K562 (cell line): Measurements from ENCODE around the gene ATP9B. TPM values are rescaled to one million over a fixed set of nuclear protein-coding genes. Genes with fewer than 3 reads are reported as not detected.

Source experiments
- ARNT ChIP-seq, 2 experiments: fragments of 450-650 bp; IDR thresholded peaks; 2 replicates each; pipeline ENCODE4 v1.6.1; 2016; ENCODE audit warnings: mild to moderate bottlenecking in 1 of 2
- BRCA1 ChIP-seq, 2 experiments: fragments of 450-650 bp in 1 of 2; sonication (generic) in 1 of 2; formaldehyde crosslinking in 1 of 2; IDR thresholded peaks; 2 replicates each; pipeline versions ENCODE4 v1.5.0 to v1.6.1; 2017 to 2020; ENCODE audit warnings: mild to moderate bottlenecking in 1 of 2, missing genetic modification reagents in 1 of 2
- CTCFL ChIP-seq: IDR thresholded peaks from 2 replicates; pipeline ENCODE4 v1.6.1; 2011; ENCODE audit warnings: borderline replicate concordance, low read depth, mild to moderate bottlenecking, moderate library complexity, low read length; ENCODE audit not compliant: insufficient read depth, poor library complexity, severe bottlenecking
- DACH1 ChIP-seq: fragments of 450-650 bp; IDR thresholded peaks from 2 replicates; pipeline ENCODE4 v1.6.1; 2018; ENCODE audit not compliant: partially characterized antibody
- ELF1 ChIP-seq: fragments of 200-800 bp; sonication (Bioruptor generic); IDR thresholded peaks from 2 replicates; pipeline ENCODE4 v1.6.1; 2016; ENCODE audit warnings: missing genetic modification characterization, missing compliant biosample characterization
- ETV1 ChIP-seq: fragments of 450-650 bp; conservative IDR thresholded peaks from 2 replicates; pipeline ENCODE4 v1.6.1; 2016; ENCODE audit warnings: missing genetic modification characterization, control low read depth, low read depth, missing compliant biosample characterization
- FOXA3 ChIP-seq, 2 experiments: fragments of 450-650 bp in 1 of 2; sonication (generic) in 1 of 2; formaldehyde crosslinking; IDR thresholded peaks in 1 of 2; conservative IDR thresholded peaks in 1 of 2; 2 replicates each; pipeline versions ENCODE4 v1.4.0 to v1.8.0; 2020 to 2022; ENCODE audit warnings: mild to moderate bottlenecking in 2 of 2, missing genetic modification reagents in 1 of 2
- GTF2E2 ChIP-seq: fragments of 200-800 bp; sonication (Bioruptor generic); IDR thresholded peaks from 2 replicates; pipeline ENCODE4 v1.6.1; 2016; ENCODE audit warnings: missing genetic modification characterization, missing compliant biosample characterization
- GTF2F1 ChIP-seq: IDR thresholded peaks from 2 replicates; pipeline ENCODE4 v1.6.1; 2011; ENCODE audit warnings: low read depth, low read length, improper control_type of control experiment
- HBP1 ChIP-seq: fragments of 450-650 bp; formaldehyde crosslinking; IDR thresholded peaks from 2 replicates; pipeline ENCODE4 v1.4.0; 2022; ENCODE audit warnings: missing genetic modification characterization
- HOXB6 ChIP-seq: fragments of 250-450 bp; sonication (Bioruptor Pico); IDR thresholded peaks from 2 replicates; pipeline ENCODE4 v1.5.1; 2022; ENCODE audit warnings: mild to moderate bottlenecking, borderline replicate concordance
- KDM4B ChIP-seq, 2 experiments: fragments of 450-650 bp in 1 of 2; sonication (generic) in 1 of 2; IDR thresholded peaks; 2 replicates each; pipeline ENCODE4 v1.6.1; 2016 to 2017; ENCODE audit warnings: borderline replicate concordance in 2 of 2, antibody characterized with exemption in 1 of 2, low read depth in 1 of 2, mild to moderate bottlenecking in 1 of 2
- MYNN ChIP-seq, 2 experiments: sonication (generic); formaldehyde crosslinking in 1 of 2; IDR thresholded peaks; 2 replicates each; pipeline versions ENCODE4 v1.5.0 to v1.6.1; 2016 to 2020; ENCODE audit warnings: antibody characterized with exemption in 1 of 2, missing genetic modification reagents in 1 of 2
- PKNOX1 ChIP-seq: fragments of 450-650 bp; IDR thresholded peaks from 2 replicates; pipeline ENCODE4 v1.6.1; 2016
- POLR2AphosphoS5 ChIP-seq: IDR thresholded peaks from 2 replicates; pipeline ENCODE4 v1.6.1; 2011; ENCODE audit warnings: mild to moderate bottlenecking, low read depth, low read length, moderate library complexity; ENCODE audit not compliant: control insufficient read depth, insufficient read depth
- SIN3A ChIP-seq, 2 experiments: fragments of 150-350 bp in 1 of 2; IDR thresholded peaks; 2 replicates each; pipeline ENCODE4 v1.6.1; 2011 to 2016; ENCODE audit warnings: borderline replicate concordance in 2 of 2, low read depth in 2 of 2, low read length in 2 of 2, mild to moderate bottlenecking in 2 of 2, moderate library complexity in 2 of 2; ENCODE audit not compliant: control insufficient read depth in 1 of 2
- SRSF3 ChIP-seq: fragments of 200-400 bp; formaldehyde crosslinking; IDR thresholded peaks from 2 replicates; pipeline ENCODE4 v1.6.1; 2016; ENCODE audit warnings: mild to moderate bottlenecking, low read length, moderate library complexity; ENCODE audit not compliant: insufficient read depth
- ZNF121 ChIP-seq: sonication (generic); formaldehyde crosslinking; conservative IDR thresholded peaks from 2 replicates; pipeline ENCODE4 v1.8.0; 2022; ENCODE audit warnings: missing genetic modification reagents
- ZNF175 ChIP-seq: fragments of 200-800 bp; sonication (Bioruptor generic); IDR thresholded peaks from 2 replicates; pipeline ENCODE4 v1.6.1; 2016; ENCODE audit warnings: low read depth, mild to moderate bottlenecking, missing genetic modification characterization, missing compliant biosample characterization
- ZNF764 ChIP-seq: fragments of 250-450 bp; sonication (Bioruptor Pico); IDR thresholded peaks from 2 replicates; pipeline ENCODE4 v1.4.0; 2020; ENCODE audit warnings: low read depth, mild to moderate bottlenecking, moderate library complexity
- polyA plus RNA-seq, 8 experiments: library from polyadenylated mRNA; depleted of rRNA in 4 of 8; stranded (reverse) in 5 of 8; unstranded in 3 of 8; fragments of >200 nt; fragmentation: Nextera tagmentation in 2 of 8; fragmentation: Illumina TruSeq in 1 of 8; extraction: Ambion mirVana in 2 of 8; extraction: Trizol in 1 of 8; gene quantifications; 2 replicates each; pipeline versions ENCODE4 v1.2.1 to v1.2.3, GENCODE V29; 2011 to 2014; ENCODE audit warnings: inconsistent platforms in 1 of 8, missing spikeins in 1 of 8
- total RNA-seq, 7 experiments: library from RNA; depleted of rRNA in 6 of 7; stranded (reverse); fragments of >200 nt in 6 of 7; fragmentation: Illumina TruSeq in 2 of 7; extraction: Trizol in 2 of 7; gene quantifications; 2 replicates each; pipeline versions ENCODE4 v1.2.1 to v1.2.3, GENCODE V29; 2011 to 2021; ENCODE audit warnings: low replicate concordance in 1 of 7
- TF ChIP-seq, protein P1 (sequence below): fragments of 150-350 bp; conservative IDR thresholded peaks from 2 replicates; pipeline ENCODE4 v1.6.1; 2014; ENCODE audit warnings: low read length

ATP9B gene
- total and polyA plus RNA-seq, 9 of the 15 experiments (the other 6 are each of a cell fraction or from before 2014, with no cell fraction given) = 0.66 to 13.2 (median 7.9) TPM

- TF ChIP-seq HBP1 (CRISPR knock-in tag) = no peak
- TF ChIP-seq POLR2AphosphoS5 = 0 out of 2 replicates have a peak, but pooled peaks have one; percentile 29
- no peak for TF ChIP-seq BRCA1 (IDR thresholded peaks at IDR 0.05)
- no peak for TF ChIP-seq BRCA1 (CRISPR knock-in tag; IDR thresholded peaks at IDR 0.05)
- TF ChIP-seq DACH1 = no peak
- no peak for TF ChIP-seq MYNN (IDR thresholded peaks at IDR 0.05)
- no peak for TF ChIP-seq MYNN (CRISPR knock-in tag; IDR thresholded peaks at IDR 0.05)
- TF ChIP-seq ARNT (IDR thresholded peaks at IDR 0.05) = no peak
- TF ChIP-seq GTF2E2 (tag) = no peak
- TF ChIP-seq SIN3A (IDR thresholded peaks at IDR 0.05; ENCODE audit: borderline replicate concordance in 2 of 2, control insufficient read depth in 1 of 2, low read depth in 2 of 2, low read length in 2 of 2) = no peak
- no peak for TF ChIP-seq GTF2F1
- no peak for TF ChIP-seq ZNF175
- no peak for TF ChIP-seq HOXB6
- TF ChIP-seq KDM4B (IDR thresholded peaks at IDR 0.05; ENCODE audit: borderline replicate concordance in 2 of 2, low read depth in 1 of 2) = no peak
- no peak for TF ChIP-seq ETV1
- no peak for TF ChIP-seq ZNF764
- TF ChIP-seq PKNOX1 = no peak
- no peak for TF ChIP-seq ZNF121 (CRISPR knock-in tag)
- TF ChIP-seq, protein P1, sequence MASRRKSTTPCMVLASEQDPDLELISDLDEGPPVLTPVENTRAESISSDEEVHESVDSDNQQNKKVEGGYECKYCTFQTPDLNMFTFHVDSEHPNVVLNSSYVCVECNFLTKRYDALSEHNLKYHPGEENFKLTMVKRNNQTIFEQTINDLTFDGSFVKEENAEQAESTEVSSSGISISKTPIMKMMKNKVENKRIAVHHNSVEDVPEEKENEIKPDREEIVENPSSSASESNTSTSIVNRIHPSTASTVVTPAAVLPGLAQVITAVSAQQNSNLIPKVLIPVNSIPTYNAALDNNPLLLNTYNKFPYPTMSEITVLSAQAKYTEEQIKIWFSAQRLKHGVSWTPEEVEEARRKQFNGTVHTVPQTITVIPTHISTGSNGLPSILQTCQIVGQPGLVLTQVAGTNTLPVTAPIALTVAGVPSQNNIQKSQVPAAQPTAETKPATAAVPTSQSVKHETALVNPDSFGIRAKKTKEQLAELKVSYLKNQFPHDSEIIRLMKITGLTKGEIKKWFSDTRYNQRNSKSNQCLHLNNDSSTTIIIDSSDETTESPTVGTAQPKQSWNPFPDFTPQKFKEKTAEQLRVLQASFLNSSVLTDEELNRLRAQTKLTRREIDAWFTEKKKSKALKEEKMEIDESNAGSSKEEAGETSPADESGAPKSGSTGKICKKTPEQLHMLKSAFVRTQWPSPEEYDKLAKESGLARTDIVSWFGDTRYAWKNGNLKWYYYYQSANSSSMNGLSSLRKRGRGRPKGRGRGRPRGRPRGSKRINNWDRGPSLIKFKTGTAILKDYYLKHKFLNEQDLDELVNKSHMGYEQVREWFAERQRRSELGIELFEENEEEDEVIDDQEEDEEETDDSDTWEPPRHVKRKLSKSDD = no peak
- TF ChIP-seq CTCFL = no peak
- TF ChIP-seq FOXA3 (CRISPR knock-in tag; conservative IDR thresholded peaks at IDR 0.05 in 1 of 2, IDR thresholded peaks at IDR 0.05 in 1 of 2) = no peak
- no peak for TF ChIP-seq ELF1
- no peak for TF ChIP-seq SRSF3
Measured at GRCh38 chr18:79258447-79258846, 189.3 kb downstream of the ATP9B start (continued).
